IPS DF 6.9 (cell line): ENCODE measurements around the gene KCTD19.
A peak's percentile ranks its signal among the peaks of the same experiment; 100 is the strongest.

ENCODE experiments used
- DNase-seq: peaks from one replicate; pipeline ENCODE4 v3.0.0-alpha.2; 2013; ENCODE audit warnings: low read depth, low spot score
- H3K27ac ChIP-seq: one replicate; pipeline ENCODE4 v1.5.1; 2013; ENCODE audit warnings: low read length, control low read depth
- H3K27me3 ChIP-seq: 2 replicates; pipeline ENCODE4 v1.6.1; 2013; ENCODE audit warnings: mild to moderate bottlenecking, low read length; ENCODE audit not compliant: control insufficient read depth, insufficient read depth
- H3K36me3 ChIP-seq: 2 replicates; pipeline ENCODE4 v1.6.1; 2013; ENCODE audit warnings: low read length; ENCODE audit not compliant: control insufficient read depth, insufficient read depth
- H3K4me1 ChIP-seq: 2 replicates; pipeline ENCODE4 v1.6.1; 2013; ENCODE audit warnings: low read length; ENCODE audit not compliant: control insufficient read depth, insufficient read depth
- H3K4me3 ChIP-seq: 2 replicates; pipeline ENCODE4 v1.5.1; 2013; ENCODE audit warnings: mild to moderate bottlenecking, low read length
- H3K9me3 ChIP-seq: 2 replicates; pipeline ENCODE4 v1.6.1; 2013; ENCODE audit warnings: low read length, inconsistent platforms; ENCODE audit not compliant: control insufficient read depth, insufficient read depth
- WGBS: extraction: QIAGEN DNeasy Blood & Tissue Kit; methylation state at CpG from one replicate; pipeline ENCODE4 v1.1.7; 2013; ENCODE audit warnings: mixed read lengths, missing lambda C conversion rate; ENCODE audit not compliant: insufficient read length, insufficient coverage; 5-methylcytosine and 5-hydroxymethylcytosine counted together

KCTD19 gene

GRCh38 chr16:67249178-67250044 lies 77.1 kb downstream of the KCTD19 start:
- H3K9me3 ChIP-seq = no peaks in the 10 kb centered on the region
- WGBS = no CpG with 5 or more reads among the region's 22 CpGs
- peak overlapping the region; percentile 65; the same call in 1 of the 2 replicates for H3K4me3 ChIP-seq
- H3K27me3 ChIP-seq = peaks cover 2% of the 10 kb centered on the region
- H3K27ac ChIP-seq = no peak overlapping the region
- DNase-seq = no peak
- no peaks in the 10 kb centered on the region for H3K36me3 ChIP-seq
- peaks cover 15% of the 10 kb centered on the region for H3K4me1 ChIP-seq

- no peak within 1 kb of the TSS for H3K27ac ChIP-seq
- WGBS = no CpG with 5 or more reads among the region's 75 CpGs
- H3K9me3 ChIP-seq = no peaks in the 10 kb centered on the region
- peaks cover 2% of the 10 kb centered on the region for H3K27me3 ChIP-seq
- H3K36me3 ChIP-seq = no peaks in the 10 kb centered on the region
- peak within 1 kb of the TSS; percentile 65; the same call in 1 of the 2 replicates for H3K4me3 ChIP-seq
- DNase-seq = no peak
- H3K4me1 ChIP-seq = peaks cover 15% of the 10 kb centered on the region
Observed at GRCh38 chr16:67248401-67249177, 78.0 kb downstream of the KCTD19 start, which contains the start of gene SLC9A5. Gene SLC9A5, plus strand, starts transcription at chr16:67248979. Its CDS starts 36 bp downstream, at chr16:67249015.

GRCh38 chr16:67248073-67248400 lies 78.5 kb downstream of the KCTD19 start:
- Histone ChIP-seq H3K27me3 (peaks cover 2% of the 10 kb centered on the region), H3K4me3 (peak overlapping the region; percentile 65; the same call in 1 of the 2 replicates), H3K27ac (no peak overlapping the region), H3K36me3 (no peaks in the 10 kb centered on the region), H3K9me3 (no peaks in the 10 kb centered on the region), H3K4me1 (peaks cover 15% of the 10 kb centered on the region)
- WGBS = no CpG with 5 or more reads among the region's 7 CpGs
- DNase-seq = no peak

- Histone ChIP-seq H3K4me1 (peaks cover 15% of the 10 kb centered on the region), H3K27ac (no peak within 1 kb of the TSS), H3K27me3 (peaks cover 2% of the 10 kb centered on the region), H3K9me3 (no peaks in the 10 kb centered on the region), H3K36me3 (no peaks in the 10 kb centered on the region), H3K4me3 (peak within 1 kb of the TSS; percentile 99)
- WGBS = no CpG with 5 or more reads among the region's 60 CpGs
- peak; percentile 90 for DNase-seq
Observed at GRCh38 chr16:67247192-67248072, 79.1 kb downstream of the KCTD19 start, which contains the start of gene FHOD1. Gene FHOD1, minus strand, starts transcription at chr16:67247481. Its CDS starts 71 bp downstream, at chr16:67247410.

- Histone ChIP-seq H3K27me3 (peaks cover 2% of the 10 kb centered on the region), H3K9me3 (no peaks in the 10 kb centered on the region), H3K27ac (no peak overlapping the region), H3K4me1 (peaks cover 15% of the 10 kb centered on the region), H3K36me3 (no peaks in the 10 kb centered on the region), H3K4me3 (peak overlapping the region; percentile 99)
- WGBS = no CpG with 5 or more reads among the region's 26 CpGs
- peak; percentile 87 for DNase-seq
Observed at GRCh38 chr16:67246756-67247191, 79.8 kb downstream of the KCTD19 start.

- H3K4me1 ChIP-seq = peaks cover 19% of the 10 kb centered on the region
- H3K27ac ChIP-seq = no peak overlapping the region
- H3K9me3 ChIP-seq = no peaks in the 10 kb centered on the region
Observed at GRCh38 chr16:67246081-67246755, 80.3 kb downstream of the KCTD19 start.

GRCh38 chr16:67245674-67246080 lies 80.9 kb downstream of the KCTD19 start:
- no peaks in the 10 kb centered on the region for H3K9me3 ChIP-seq
- H3K27me3 ChIP-seq = peaks cover 2% of the 10 kb centered on the region
- no peak overlapping the region for H3K27ac ChIP-seq
- no CpG with 5 or more reads among the region's 8 CpGs for WGBS
- H3K36me3 ChIP-seq = no peaks in the 10 kb centered on the region
- H3K4me1 ChIP-seq = peaks cover 19% of the 10 kb centered on the region
- no peak for DNase-seq
- H3K4me3 ChIP-seq = peak overlapping the region; percentile 99; the same call in 1 of the 2 replicates

More at GRCh38 chr16:67246081-67246755, 80.3 kb downstream of the KCTD19 start:
- Histone ChIP-seq H3K36me3 (no peaks in the 10 kb centered on the region), H3K27me3 (peaks cover 2% of the 10 kb centered on the region), H3K4me3 (peak overlapping the region; percentile 99; the same call in 1 of the 2 replicates)
- WGBS = no CpG with 5 or more reads among the region's 48 CpGs
- DNase-seq = no peak

GRCh38 chr16:67245186-67245585 lies 81.4 kb downstream of the KCTD19 start:
- no peak overlapping the region for H3K4me3 ChIP-seq
- H3K4me1 ChIP-seq = peaks cover 19% of the 10 kb centered on the region
- DNase-seq = no peak
- H3K9me3 ChIP-seq = no peaks in the 10 kb centered on the region
- H3K27ac ChIP-seq = no peak overlapping the region
- peaks cover 2% of the 10 kb centered on the region for H3K27me3 ChIP-seq
- no peaks in the 10 kb centered on the region for H3K36me3 ChIP-seq
- WGBS = no CpG with 5 or more reads among the region's 4 CpGs

GRCh38 chr16:67244387-67245185 lies 82.0 kb downstream of the KCTD19 start:
- H3K36me3 ChIP-seq = no peaks in the 10 kb centered on the region
- WGBS = no CpG with 5 or more reads among the region's 5 CpGs
- H3K27ac ChIP-seq = no peak overlapping the region
- no peaks in the 10 kb centered on the region for H3K9me3 ChIP-seq
- H3K27me3 ChIP-seq = no peaks in the 10 kb centered on the region; the same call in 1 of the 2 replicates
- DNase-seq = no peak
- no peak overlapping the region for H3K4me3 ChIP-seq
- H3K4me1 ChIP-seq = peaks cover 17% of the 10 kb centered on the region
